ENCODE data around the gene LRIG1.

LRIG1 gene

GRCh38 chr3:66335671-66336070 lies 165.2 kb downstream of the LRIG1 start:
- DNase-seq: no peak
